ENCODE measurements around the gene OGFOD2. TPM values are rescaled to one million over a fixed set of nuclear protein-coding genes. Genes with fewer than 3 reads are reported as not detected.

The OGFOD2 gene
- total and polyA plus RNA-seq, 4 donors: 8.0 to 18.6 (median 12.3) TPM

GRCh38 chr12:123019841-123020138 lies 44.7 kb downstream of the OGFOD2 start (continued):
- TF ChIP-seq CTCF (IDR thresholded peaks at IDR 0.05; ENCODE audit: low read depth, low read length, missing input control): no peak
- TF ChIP-seq HNF4A (conservative IDR thresholded peaks at IDR 0.05): no peak

- Histone ChIP-seq H3K9ac (ENCODE audit: low read depth in 1 of 2, low read length in 2 of 2) (no peak overlapping the region), H3K4me3 (ENCODE audit: low read depth in 1 of 3, low read length in 3 of 3) (no peak overlapping the region), H3K9me3 (ENCODE audit: control insufficient read depth in 4 of 4, low read length in 3 of 4) (no peaks in the 10 kb centered on the region), H3K27ac (ENCODE audit: low read depth in 1 of 2, low read length in 2 of 2) (no peak overlapping the region), H3K27me3 (ENCODE audit: control insufficient read depth in 4 of 4, insufficient read depth in 4 of 4, low read length in 3 of 4) (no peaks in the 10 kb centered on the region), H3K36me3 (ENCODE audit: control insufficient read depth in 4 of 4, insufficient read depth in 3 of 4, low read depth in 1 of 4, low read length in 3 of 4) (peaks cover 0 to 8% (median 4%) of the 10 kb centered on the region in 4 donors), H3K4me1 (ENCODE audit: control insufficient read depth in 4 of 4, insufficient read depth in 4 of 4, low read length in 3 of 4) (peaks cover 0 to 10% (median 6%) of the 10 kb centered on the region in 4 donors)
- no peak for TF ChIP-seq EGR1 (IDR thresholded peaks at IDR 0.05; ENCODE audit: low read depth in 2 of 2)
- no peak for TF ChIP-seq CTCF (IDR thresholded peaks at IDR 0.05; ENCODE audit: low read depth, low read length, missing input control)
- DNase-seq (ENCODE audit: low spot score): no peak
- WGBS: 95% methylated on average over 18 of the region's 18 CpGs
These were observed 46.9 kb downstream of the OGFOD2 start for GRCh38 chr12:123021688-123022604.

GRCh38 chr12:123022846-123023245 lies 47.8 kb downstream of the OGFOD2 start:
- Histone ChIP-seq H3K27ac (ENCODE audit: low read depth in 1 of 2, low read length in 2 of 2) (no peak overlapping the region), H3K4me3 (ENCODE audit: low read depth in 1 of 3, low read length in 3 of 3) (no peak overlapping the region), H3K27me3 (ENCODE audit: control insufficient read depth in 4 of 4, insufficient read depth in 4 of 4, low read length in 3 of 4) (no peaks in the 10 kb centered on the region), H3K9ac (ENCODE audit: low read depth in 1 of 2, low read length in 2 of 2) (no peak overlapping the region), H3K9me3 (ENCODE audit: control insufficient read depth in 4 of 4, low read length in 3 of 4) (no peaks in the 10 kb centered on the region), H3K36me3 (ENCODE audit: control insufficient read depth in 4 of 4, insufficient read depth in 3 of 4, low read depth in 1 of 4, low read length in 3 of 4) (peaks cover 0 to 17% (median 6%) of the 10 kb centered on the region in 4 donors), H3K4me1 (ENCODE audit: control insufficient read depth in 4 of 4, insufficient read depth in 4 of 4, low read length in 3 of 4) (peaks cover 0 to 10% (median 6%) of the 10 kb centered on the region in 4 donors)
- DNase-seq (ENCODE audit: low spot score): no peak
- WGBS: 94% methylated on average over 5 of the region's 5 CpGs
- TF ChIP-seq HNF4A (conservative IDR thresholded peaks at IDR 0.05) (no peak), HNF4G (IDR thresholded peaks at IDR 0.05) (no peak), GABPA (IDR thresholded peaks at IDR 0.05 in 1 of 2, conservative IDR thresholded peaks at IDR 0.05 in 1 of 2) (no peak), SP1 (IDR thresholded peaks at IDR 0.05) (no peak), FOXA1 (IDR thresholded peaks at IDR 0.05) (no peak), RXRA (IDR thresholded peaks at IDR 0.05) (no peak), NR2F2 (IDR thresholded peaks at IDR 0.05) (no peak), RAD21 (IDR thresholded peaks at IDR 0.05) (no peak), TAF1 (conservative IDR thresholded peaks at IDR 0.05) (no peak), MAX (IDR thresholded peaks at IDR 0.05) (no peak), REST (IDR thresholded peaks at IDR 0.05) (no peak), FOXA2 (IDR thresholded peaks at IDR 0.05) (no peak), EGR1 (IDR thresholded peaks at IDR 0.05; ENCODE audit: low read depth in 2 of 2) (no peak), ATF3 (IDR thresholded peaks at IDR 0.05) (no peak), YY1 (IDR thresholded peaks at IDR 0.05) (no peak), ZBTB33 (IDR thresholded peaks at IDR 0.05) (no peak)

Measured in liver (tissue), 9 donors.